HG02571 (cell line): ENCODE measurements around the gene CST9L.
"Not testable (repeated sequence)": the region's sequence is repeated elsewhere in the genome, so short reads cannot be mapped to it uniquely, and the experiment has no call there.

ENCODE experiments used
- ATAC-seq: cut with Tn5 transposase; IDR thresholded peaks from one replicate; pipeline ENCODE4 v1.9.1; 2021; ENCODE audit warnings: mild to moderate bottlenecking, moderate library complexity; ENCODE audit not compliant: unreplicated experiment

CST9L gene

DNA sequence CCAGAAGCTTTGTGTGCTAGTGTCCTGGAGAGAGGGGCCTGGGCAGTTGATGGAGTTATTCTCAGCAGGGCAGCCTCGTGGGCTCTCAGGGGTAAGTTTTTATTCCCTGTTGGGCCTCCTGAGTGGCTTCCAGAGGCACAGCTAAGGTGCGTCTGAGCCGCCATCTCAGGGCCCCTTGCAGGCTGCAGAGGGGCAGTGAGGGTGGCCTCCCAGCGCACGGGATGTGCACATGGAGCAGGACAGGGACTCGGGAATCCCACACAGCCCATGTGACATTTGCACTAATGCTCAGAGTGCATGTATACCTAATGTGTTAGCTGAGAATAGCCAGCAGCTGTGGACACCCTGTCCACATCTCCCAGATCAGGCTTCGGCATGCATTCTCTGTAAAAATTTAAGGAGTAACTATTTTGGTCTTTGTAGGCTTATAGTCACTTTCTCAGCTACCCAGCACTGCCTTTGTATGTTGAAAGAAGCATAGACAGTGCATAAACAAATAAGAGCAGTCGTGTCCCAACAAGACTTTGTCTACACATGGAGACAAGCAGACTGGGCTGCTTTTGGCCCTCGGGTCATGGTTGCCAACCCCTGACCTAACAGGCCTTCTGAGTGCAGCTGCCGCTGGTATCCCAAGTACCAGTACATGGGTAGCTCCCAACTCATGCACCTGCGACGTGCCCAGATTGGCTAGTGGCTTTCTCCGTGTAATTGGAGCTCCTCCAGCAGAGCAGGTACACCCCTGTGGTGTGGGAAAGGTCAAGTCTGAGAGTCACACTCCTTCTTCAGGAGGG is 18.6 kb upstream of the CST9L start:
- ATAC-seq = no peak

DNA sequence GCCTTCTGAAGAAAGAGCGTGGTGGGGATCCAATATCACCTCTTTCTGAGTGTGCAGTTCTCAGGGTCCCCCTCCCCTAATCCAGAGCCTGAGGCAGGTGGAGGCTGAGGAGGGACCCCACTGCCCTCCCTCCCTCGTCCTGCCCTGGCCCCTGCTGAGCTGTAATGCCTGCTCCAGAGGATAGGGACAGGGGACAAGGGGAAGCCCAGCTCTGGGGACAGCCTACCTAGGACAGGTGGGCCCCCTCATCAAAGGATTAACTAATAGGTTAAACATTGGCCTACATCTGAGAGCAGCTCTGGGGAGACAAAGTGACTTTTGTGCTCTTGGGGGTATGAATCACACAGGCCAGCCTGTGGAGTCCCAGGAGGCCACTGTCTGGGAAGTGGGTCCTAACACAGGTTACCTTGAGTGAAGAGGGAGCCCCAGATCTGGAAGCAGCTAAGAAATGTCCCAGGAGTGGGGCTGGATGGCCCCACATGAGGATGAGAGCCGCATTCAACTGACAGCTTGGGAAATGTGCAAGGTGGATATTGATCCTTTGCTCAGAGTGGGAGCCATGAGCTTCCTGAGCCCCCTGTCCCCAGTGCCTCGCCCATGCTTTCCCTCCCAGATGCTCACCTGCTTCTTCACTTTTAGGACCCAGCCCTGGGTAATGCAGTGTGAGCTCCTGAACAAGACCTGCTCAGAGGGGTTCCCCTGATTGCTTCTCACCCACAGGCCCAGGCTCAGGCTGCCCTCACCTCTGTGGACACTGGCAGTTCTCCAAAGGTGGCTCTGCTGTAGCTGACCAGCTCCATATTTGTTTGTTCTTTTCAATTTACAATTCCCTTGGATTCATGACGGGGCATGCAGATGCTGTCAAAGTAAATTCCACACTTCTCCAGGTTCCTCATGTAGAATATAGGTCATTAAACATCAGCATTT is 17.8 kb upstream of the CST9L start:
- no peak for ATAC-seq

DNA sequence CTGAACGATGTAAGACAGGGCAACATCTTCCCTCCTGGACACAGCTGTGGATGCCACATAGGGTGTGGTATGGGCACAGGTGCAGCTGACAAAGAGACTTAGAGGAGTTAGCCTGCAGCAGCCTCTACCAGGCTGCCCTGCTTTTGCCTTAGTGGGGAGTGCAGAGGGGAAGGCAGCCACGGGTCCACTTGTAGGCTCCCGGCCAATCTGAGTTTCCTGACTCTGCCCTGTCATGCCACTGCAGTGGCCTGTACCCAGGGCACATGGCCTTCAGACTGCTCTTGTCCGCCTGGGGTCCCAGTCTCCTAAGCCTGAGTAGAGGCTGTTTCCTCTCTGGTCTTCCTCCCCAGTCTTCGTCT is 17.1 kb upstream of the CST9L start:
- ATAC-seq = no peak

DNA sequence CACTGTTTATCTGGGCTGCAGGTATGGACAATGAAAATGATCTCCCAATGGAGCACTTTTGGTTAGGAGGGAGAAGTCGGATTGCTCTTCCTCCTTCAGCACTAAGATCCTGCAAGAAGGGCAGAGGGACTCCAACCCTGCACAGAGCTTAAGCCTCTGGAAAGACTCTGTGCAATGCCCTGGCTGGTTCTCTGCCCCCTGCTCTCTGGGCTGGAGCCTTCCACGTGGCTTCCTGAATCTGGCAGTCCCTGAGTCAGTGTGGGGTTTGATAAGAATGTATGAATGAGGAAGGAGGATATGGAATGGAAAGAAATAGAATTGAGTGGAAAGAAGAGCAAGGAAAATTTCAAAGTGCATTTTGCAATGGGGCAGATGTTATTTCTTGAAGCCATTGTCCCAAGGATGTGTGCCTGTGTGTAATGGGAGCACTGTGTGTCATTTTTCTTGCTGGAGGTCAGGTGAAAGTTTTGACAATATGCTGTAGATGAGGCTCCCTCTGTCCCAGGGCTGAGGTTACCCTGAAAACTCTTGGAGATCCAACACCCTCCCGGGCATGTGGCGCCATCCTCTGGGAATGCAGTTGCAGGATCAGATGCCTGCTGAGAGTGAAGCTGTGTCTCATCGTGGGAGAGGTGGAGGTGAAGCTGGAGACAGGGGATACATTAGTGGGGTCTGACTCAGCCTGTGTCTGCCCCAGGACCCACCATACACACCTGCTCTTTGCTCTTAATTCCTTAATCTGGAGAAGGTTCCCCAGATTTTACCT is 16.3 kb upstream of the CST9L start:
- ATAC-seq = no peak

DNA sequence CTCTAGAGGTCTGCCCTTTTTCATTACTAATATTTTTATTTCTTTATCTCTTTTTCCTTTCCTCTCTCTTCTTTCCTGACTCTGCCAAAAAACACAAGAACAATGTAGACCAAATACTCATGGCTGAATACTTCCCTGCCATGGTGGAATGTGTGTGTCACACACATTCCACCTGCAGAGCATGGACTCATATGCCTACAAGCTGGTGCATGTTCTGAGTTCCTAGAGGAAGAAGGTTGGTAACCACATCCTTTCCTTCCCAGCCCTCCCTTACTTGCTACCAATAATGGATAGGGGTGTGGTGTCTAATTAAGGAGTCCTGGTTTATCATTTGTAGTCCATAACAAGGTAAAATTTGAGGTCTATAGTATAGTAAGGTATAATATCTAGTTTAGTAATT is 15.2 kb upstream of the CST9L start:
- no peak for ATAC-seq

DNA sequence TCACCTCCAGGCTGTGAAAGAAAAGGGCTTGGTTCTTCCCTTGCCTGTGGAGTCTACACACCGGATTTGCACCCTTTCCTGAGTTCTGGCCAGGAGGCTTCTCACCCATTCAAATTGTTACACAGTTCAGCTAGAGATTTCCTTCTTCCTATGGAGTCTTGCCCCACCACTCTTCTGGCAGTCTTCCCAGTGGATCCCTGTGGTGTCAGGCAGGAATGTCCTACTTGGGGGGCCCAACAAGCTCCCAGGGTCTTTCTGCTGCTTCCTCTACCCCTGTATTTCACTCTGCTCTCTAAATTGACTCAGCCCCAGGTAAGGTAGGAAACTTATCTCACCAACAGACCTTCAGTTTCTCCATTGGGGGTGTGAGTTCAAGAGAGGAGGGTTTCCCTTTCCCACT is 14.0 kb upstream of the CST9L start:
- ATAC-seq = no peak

DNA sequence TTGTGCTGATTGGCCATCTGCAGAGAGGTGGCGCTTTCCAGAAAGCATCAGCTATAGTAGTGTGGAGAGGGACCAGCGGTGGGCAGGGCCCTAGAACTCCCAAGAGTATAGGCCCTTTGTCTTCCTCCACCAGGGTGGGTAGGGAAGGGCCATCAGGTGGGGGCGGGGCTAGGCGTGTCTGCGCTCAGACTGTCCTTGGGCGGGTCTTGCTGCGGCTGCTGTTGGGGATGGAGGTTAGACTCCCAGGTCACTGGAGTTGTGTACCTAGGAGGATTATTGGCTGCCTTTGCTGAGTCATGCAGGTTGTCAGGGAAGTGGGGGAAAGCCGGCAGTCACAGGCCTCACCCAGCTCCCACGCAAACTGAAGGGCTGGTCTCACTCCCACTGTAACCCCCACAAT is 13.5 kb upstream of the CST9L start:
- ATAC-seq = not testable (repeated sequence)

DNA sequence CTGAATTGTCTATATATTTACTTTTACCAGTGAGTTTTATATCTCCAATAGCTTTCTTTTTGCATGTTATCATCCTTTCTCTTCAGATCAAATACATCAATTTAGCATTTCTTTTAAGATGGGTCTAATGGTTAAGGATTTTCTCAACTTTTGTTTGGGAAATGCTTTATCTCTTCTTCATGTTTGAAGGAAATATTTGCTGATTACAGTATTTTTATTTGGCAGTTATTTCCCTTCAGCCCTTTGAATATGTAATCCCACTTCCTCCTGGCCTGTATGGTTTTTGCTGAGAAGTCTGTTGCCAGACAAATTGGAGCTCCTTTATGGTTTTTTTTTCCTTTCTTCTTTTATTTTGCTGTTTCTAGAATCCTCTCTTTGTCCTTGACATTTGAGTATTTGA is 6.7 kb upstream of the CST9L start:
- no peak for ATAC-seq

DNA sequence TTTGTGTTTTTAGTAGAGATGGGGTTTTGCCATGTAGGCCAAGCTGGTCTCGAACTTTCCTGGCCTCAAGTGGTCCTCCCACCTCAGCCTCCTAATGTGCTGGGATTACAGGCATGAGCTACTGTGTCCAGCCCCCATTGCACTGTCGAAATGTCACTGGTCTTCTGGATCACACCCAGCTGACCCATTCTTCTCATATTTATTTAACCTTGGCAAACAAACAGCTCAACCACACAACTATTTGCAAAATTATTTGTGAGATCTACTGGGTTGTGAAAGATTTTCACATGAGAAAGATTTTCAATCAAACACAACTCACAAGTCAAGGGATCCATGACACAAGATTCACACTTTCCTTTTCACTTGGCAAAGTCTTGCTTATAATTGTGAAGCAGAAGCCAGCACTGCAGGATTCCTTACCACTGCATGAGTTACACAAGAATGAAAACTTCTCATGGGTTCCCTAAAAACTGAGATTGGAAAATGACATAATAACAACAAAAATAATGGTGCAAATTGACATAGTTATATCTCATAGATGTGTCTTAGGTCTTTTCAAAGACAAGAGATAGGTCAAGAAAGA is 2.0 kb upstream of the CST9L start:
- ATAC-seq = no peak

DNA sequence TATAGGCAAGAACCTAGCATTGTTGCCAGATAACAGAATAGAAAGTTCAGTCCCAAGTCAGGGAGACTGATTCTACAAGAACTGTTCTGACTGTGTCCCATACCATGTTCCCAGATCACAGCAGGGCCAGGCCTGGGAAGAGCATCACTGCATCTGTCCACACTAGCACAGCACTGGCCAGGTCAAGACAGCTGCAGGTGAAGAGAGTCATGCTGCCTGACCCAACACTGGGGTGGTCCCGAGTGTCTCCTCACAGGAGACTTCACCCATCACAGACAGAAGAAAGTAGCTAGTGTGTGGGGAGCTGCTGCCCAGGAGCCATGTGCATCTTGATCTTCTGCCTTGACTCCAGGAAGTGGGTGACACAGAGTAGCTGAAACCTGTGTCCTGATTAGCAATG is 1.3 kb upstream of the CST9L start:
- no peak for ATAC-seq

DNA sequence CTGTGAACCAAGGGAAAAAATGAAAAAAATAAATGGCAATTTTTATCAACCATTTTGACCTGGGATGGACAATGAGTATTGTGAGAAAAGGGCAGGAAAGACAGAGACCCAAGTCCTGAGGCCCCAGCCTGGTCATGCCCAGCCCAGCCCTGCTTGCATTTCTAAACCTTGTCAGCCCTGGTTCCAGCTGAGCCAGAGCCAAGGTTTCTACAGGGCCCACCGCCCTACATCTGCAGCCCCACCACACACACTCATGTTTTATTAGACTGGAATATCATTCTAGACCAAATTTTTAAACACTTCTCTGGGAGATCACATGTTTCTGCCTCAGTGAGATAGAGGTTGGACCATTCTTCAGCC is 667 bp upstream of the CST9L start:
- no peak for ATAC-seq

DNA sequence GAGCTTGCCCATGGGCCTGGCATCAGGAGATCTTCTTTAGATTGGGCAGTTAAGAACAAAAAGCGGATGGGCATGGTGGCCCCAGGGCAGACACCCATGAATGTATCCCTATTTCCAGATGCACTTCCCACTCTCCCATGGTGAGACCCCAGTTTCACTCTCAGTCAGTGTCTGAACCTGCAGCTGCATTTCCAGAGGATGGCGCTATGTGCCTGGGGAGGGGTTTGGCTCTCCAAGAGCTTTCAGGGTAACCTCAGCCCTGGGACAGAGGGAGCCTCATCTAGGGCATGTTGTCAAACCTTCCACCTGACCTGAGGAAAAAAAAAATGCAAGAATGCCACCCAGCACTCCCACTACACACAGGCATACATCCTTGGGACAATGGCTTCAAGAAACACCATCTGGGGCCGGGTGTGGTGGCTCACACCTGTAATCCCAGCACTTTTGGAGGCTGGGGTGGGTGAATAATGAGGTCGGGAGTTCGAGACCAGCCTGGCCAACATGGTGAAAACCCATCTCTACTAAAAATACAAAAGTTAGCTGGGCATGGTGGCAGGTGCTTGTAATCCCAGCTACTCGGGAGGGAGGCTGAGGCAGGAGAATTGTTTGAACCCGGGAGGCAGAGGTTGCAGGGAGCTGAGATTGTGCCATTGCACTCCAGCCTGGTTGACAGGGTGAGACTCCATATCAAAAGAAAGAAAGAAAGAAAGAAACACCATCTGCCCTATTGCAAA is 1.9 kb downstream of the CST9L start:
- no peak for ATAC-seq

DNA sequence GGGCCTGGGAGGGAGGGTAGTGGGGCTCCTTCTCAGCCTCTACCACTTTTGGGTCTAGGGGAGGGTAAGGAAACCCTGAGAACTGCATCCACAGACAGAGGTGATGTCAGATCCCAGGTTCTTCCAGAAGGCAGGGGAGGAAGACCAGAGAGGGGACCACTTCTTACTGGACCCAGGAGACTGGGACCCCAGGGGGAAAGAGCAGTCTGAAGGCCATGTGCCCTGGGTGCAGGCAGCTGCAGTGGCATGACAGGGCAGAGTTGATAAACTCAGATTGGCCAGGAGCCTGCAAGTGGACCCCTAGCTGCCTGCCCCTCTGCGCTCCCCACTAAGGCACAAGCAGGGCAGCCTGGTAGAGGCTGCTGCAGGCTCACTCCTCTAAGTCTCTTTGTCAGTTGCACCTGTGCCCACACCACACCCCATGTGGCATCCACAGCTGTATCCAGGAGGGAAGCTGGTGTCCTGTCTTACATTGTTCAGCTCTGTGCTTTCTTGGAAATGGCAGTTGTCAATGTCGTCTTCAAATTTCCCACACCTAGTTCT is 2.7 kb downstream of the CST9L start:
- no peak for ATAC-seq

DNA sequence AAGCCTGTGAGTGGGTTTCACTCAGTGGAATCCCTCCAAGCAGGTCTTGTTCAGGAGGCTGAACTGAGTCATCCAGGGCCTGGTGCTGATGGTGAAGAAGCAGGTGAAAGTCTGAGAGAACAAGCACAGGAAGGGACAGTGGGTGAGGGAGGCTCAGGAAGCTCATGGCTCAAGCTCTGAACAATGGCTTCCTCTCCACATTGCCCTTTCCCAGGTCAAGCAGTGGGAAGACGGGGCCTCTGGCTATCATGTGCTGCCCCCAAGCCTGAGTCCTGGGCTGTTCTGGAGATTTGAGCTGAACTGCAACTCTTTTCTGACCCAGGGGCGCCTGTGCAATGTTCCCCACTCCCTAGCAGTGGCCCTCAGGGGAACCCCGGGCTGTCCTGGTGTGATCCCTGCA is 3.4 kb downstream of the CST9L start:
- ATAC-seq = no peak

DNA sequence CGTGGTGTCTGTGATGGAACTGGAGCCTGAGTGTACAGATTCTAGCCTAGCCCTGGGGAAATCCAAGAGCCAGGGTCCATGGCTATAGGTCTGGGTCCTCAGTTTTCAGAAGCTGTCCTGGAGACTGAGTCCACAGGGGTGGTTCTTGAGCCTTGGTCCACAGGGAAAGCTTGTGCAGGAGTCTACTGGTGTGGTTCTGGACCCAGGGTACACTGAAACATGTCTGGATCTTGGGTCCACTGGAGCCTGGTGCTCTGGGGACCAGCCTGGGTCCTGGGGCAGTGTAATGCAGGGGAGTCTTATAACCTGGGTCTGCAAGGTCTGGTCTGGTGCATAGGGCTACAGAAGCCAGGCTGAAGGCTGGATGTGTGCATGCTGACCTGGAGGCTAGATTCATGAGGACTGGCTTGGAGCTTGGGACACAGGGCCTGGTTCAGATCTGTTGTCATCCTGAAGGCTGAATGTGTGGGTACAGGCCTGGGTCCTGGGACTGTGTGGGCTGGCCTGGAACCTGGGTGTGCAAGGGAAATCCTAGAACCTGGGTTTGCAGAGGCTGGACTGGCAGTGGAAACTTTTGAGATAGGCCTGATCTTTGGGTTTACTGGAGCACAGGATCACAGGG is 5.5 kb downstream of the CST9L start:
- ATAC-seq = no peak

DNA sequence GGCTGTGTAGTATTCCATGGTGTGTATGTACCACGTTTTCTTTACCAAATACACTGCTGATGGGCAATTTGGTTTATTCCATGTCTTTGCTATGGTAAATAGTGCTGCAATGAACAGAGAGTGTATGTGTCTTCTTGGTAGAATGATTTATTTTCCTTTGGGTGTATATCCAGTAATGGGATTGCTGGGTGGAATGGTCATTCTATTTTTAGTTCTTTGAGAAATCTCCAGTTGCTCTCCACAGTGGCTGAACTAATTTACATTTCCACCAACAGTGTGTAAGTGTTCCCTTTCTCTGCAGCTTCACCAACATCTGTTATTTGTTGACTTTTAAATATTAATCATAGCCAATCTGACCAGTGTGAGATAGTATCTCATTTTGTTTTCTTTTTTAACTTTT is 13.9 kb downstream of the CST9L start:
- no peak for ATAC-seq

DNA sequence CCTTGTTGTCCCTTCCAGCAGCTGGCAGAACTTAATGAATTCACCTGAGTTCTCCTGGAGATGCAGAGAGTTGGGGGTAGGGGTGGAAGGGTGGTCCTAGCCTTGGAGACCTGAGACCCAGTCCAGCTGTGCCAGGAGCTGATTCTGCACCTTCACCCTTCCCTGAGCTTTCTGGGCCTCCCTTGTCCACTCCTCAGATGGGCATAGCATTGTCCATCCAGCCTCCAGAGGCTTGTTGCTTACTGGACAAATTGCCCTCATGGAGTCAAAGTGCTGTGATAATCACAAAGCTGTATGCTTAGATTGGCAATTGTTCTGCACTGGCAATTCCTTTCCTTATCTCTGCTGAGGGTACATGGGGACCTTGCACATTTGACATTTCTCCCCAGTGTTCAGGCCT is 16.5 kb downstream of the CST9L start:
- no peak for ATAC-seq

DNA sequence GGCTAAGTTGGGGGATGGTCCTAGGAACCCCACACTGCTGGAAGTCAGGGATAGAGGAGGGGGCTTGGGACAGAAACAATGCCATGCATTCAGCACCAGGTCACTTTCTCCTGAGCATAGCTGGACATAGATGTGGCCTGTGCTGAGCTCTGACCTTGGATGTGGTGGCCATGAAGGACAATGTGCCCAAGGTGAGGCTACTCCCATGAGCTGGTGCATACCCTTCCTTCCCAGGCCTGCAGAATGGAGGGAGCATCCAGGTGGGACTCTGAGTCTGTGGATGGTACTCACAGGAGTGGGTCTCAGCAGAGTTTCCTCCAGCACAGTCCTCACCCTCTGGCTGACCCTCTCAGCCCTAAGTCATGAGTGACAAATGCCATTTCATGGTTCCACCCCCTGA is 16.9 kb downstream of the CST9L start:
- no peak for ATAC-seq

DNA sequence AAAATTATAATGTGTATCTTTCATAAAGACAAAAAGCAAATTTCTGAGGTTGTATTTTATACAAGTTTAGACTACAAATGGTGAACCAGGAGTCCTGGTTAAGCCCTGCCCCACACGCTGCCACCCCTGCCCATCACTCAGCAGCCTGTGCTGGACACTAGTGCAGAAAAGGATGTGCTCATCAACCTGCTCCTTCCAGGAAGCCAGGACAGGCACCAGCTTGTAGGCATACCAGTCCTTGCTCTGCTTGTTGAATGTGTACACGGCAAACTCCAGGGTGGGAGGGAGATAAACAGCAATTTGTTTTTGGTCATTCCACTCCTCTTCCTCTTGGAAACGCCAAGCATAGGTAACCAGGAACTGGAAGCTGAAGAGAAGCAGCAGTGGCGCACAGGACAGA is 18.1 kb downstream of the CST9L start:
- no peak for ATAC-seq

DNA sequence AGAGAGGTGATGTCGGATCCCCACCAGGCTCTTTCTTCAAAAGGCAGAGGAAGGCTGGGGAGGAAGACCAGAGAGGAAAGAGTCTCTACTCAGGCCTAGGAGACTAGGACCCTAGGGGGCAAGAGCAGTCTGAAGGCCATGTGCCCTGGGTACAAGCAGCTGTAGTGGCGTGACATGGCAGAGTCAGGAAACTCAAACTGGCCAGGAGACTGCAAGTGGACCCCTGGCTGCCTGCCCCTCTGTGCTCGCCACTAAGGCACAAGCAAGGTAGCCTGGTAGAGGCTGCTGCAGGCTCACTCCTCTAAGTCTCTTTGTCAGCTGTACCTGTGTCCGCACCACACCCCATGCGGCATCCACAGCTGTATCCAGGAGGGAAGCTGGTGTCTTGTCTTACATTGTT is 19.9 kb downstream of the CST9L start:
- no peak for ATAC-seq
